ENCODE measurements around the gene KRTAP20-3. TPM values are rescaled to one million over a fixed set of nuclear protein-coding genes. Genes with fewer than 3 reads are reported as not detected.

Gene KRTAP20-3
- total RNA-seq: not detected

DNA sequence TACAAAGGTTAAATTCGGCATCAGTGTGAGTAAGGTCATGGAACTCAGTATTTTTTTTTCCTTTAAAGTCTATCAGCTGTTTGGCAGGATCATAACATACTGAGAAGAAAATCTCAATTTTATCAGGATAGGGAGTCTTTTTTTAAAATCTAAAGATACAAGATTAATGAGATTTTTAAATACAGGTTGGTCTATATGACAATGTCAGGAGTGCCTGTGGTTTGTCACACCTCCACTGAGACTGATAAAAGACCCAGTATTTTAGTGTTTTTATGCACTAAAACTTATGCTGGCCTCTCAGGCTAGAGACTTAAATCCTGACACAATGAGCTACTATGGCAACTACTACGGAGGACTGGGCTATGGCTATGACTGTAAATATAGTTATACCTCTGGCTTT is at the start of gene KRTAP20-3:
KRTAP20-3 (plus strand) TSS at position 301 of the 400 bp plus-strand sequence.

DNA sequence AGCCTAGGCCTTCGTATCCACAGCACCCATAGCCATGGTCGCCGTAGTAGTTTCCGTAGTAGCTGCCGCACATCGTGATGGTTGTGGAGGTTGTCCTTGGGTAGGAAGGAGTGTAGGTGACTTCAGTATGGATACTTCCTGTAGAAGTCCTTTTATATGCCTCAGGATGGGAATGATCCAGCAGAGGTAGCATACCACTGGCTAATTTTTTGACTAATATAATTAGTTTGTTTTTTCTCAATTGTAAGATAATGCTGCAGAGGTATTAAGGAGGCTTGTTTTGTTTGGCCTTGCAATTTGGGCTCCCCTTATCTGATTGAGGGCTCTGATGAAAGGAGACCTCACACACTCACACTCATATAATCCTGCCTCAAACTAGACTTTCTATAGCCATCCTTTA is 43.9 kb upstream of the KRTAP20-3 start, which contains the start of gene KRTAP6-2:
KRTAP6-2 (minus strand) TSS at position 101 of the 400 bp plus-strand sequence; CDS start at position 73, 28 bp downstream.

DNA sequence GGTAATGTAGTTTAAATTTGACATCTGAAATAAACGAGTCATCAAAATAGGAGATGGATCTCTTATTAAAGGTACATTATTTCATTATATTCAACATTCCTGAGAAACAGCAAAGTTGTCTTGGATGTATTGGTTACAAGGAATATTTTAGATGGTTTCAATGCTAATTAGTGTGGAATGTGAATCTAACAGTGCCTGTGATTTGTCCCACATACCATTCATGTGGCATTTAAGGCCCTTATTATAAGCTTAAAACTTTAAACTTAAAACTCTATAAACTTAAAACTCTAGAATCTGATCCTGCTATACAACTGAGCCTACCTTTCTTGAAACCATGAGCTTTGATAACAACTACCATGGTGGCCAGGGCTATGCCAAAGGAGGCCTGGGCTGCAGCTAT is 41.9 kb upstream of the KRTAP20-3 start, which contains the start of gene KRTAP22-1:
KRTAP22-1 (plus strand) TSS at position 301 of the 400 bp plus-strand sequence.

DNA sequence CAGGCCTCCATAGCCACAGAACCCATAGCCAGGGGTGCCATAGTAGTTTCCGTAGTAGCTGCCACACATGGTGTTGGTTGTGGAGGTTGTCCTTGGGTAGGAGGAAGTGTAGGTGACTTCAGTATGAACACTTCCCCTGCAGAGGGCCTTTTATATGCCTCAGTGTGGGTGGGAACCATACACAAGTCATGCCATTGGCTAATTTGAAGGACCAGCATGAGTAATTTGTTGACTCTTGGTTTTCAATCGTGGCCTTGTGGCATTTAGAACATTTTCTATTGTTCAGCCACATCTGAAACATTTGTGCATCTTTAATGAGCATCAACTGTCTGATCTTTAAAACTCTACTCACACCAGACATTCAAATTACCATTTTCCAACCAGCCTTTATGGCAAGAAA is 28.8 kb upstream of the KRTAP20-3 start, which contains the start of gene KRTAP6-1:
KRTAP6-1 (minus strand) TSS at position 95 of the 400 bp plus-strand sequence; CDS start at position 69, 26 bp downstream.

DNA sequence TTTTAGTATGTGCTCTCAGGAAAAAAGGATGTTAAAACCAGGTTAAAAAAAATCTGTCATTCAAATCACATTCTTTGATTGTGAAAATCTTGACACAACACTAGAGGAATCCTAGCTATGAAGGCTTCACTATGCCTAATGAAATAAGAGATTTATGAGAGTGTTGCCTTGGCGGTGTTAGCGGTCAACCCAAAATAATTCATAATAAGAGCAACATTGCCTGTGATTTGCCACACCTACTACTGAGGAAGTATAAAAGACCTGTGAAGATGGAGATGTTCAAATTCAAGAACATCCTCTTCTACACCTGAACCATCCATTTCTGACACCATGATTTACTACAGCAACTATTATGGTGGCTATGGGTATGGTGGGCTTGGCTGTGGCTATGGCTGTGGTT is 26.5 kb upstream of the KRTAP20-3 start, which contains the start of gene KRTAP20-1:
KRTAP20-1 (plus strand) TSS at position 301 of the 400 bp plus-strand sequence; CDS start at position 331, 30 bp downstream.

DNA sequence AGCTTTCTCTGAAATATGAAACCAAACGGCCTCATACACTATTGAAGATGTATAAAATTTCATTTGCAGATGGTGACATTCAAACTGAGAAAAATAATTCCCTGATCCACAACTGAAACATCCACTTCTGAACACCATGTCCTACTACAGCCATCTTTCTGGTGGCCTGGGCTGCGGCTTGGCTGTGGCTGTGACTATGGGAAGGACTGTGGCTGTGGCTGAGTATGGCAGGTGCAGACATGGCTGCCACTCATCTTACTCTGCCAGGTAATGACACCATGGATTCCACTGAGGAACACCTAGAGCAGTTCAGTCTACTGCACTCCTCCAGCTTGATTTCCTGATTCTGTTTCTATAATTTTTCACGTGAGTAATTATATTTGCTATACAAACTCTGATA is 22.1 kb upstream of the KRTAP20-3 start, which contains the start of gene KRTAP20-4:
KRTAP20-4 (plus strand) TSS at position 106 of the 400 bp plus-strand sequence.

DNA sequence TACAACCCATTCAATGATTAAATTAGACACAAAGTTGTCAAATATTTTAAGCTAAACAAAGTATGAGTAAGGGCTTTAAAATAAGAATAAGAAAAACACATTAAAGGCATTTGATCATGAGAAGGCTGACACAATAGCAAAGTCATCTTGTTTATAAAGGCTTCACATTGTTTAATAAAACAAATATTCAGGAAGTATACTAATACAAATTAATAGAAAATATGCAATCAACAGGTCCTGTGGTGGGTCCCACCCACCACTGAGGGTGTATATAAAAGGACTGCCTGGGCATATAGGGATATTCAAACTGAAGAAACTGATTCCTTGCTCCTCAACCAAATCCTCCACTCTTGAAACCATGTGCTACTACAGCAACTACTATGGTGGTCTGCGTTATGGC is 7.8 kb upstream of the KRTAP20-3 start, which contains the start of gene KRTAP20-2:
KRTAP20-2 (plus strand) TSS at position 301 of the 400 bp plus-strand sequence; CDS start at position 359, 58 bp downstream.

Other genes starting within 250 kb of the KRTAP20-3 start
- gene KRTAP13-1, start 246.8 kb upstream of the KRTAP20-3 start, total RNA-seq: not detected
- not detected for gene KRTAP13-3, start 216.9 kb upstream of the KRTAP20-3 start, total RNA-seq
- not detected for gene KRTAP13-4, start 212.6 kb upstream of the KRTAP20-3 start, total RNA-seq
- not detected for gene KRTAP15-1, start 202.6 kb upstream of the KRTAP20-3 start, total RNA-seq
- not detected for gene KRTAP19-1, start 162.5 kb upstream of the KRTAP20-3 start, total RNA-seq
- gene KRTAP19-2, start 155.4 kb upstream of the KRTAP20-3 start, total RNA-seq: not detected
- gene KRTAP19-3, start 150.9 kb upstream of the KRTAP20-3 start, total RNA-seq: not detected
- not detected for gene KRTAP19-4, start 145.7 kb upstream of the KRTAP20-3 start, total RNA-seq
- gene KRTAP19-5, start 140.7 kb upstream of the KRTAP20-3 start, total RNA-seq: not detected
- gene KRTAP19-6, start 101.0 kb upstream of the KRTAP20-3 start, total RNA-seq: not detected
- not detected for gene KRTAP19-7, start 81.5 kb upstream of the KRTAP20-3 start, total RNA-seq
- not detected for gene KRTAP22-2, start 52.5 kb upstream of the KRTAP20-3 start, total RNA-seq
- not detected for gene KRTAP6-3, start 50.4 kb upstream of the KRTAP20-3 start, total RNA-seq
- gene KRTAP6-2, start 44.0 kb upstream of the KRTAP20-3 start, total RNA-seq: not detected
- gene KRTAP22-1, start 41.8 kb upstream of the KRTAP20-3 start, total RNA-seq: not detected
- not detected for gene KRTAP6-1, start 28.9 kb upstream of the KRTAP20-3 start, total RNA-seq
- gene KRTAP20-1, start 26.4 kb upstream of the KRTAP20-3 start, total RNA-seq: not detected
- not detected for gene KRTAP20-4, start 22.2 kb upstream of the KRTAP20-3 start, total RNA-seq
- not detected for gene KRTAP20-2, start 7.7 kb upstream of the KRTAP20-3 start, total RNA-seq
- not detected for gene KRTAP21-3, start 75.9 kb downstream of the KRTAP20-3 start, total RNA-seq
- gene KRTAP21-2, start 104.4 kb downstream of the KRTAP20-3 start, total RNA-seq: not detected
- not detected for gene KRTAP21-1, start 112.6 kb downstream of the KRTAP20-3 start, total RNA-seq
- not detected for gene KRTAP8-1, start 170.4 kb downstream of the KRTAP20-3 start, total RNA-seq
- not detected for gene KRTAP7-1, start 186.9 kb downstream of the KRTAP20-3 start, total RNA-seq
- not detected for gene KRTAP11-1, start 238.7 kb downstream of the KRTAP20-3 start, total RNA-seq